K562 (cell line): Measurements from ENCODE around the gene ADAMTS2. TPM values are rescaled to one million over a fixed set of nuclear protein-coding genes. Genes with fewer than 3 reads are reported as not detected.

Source experiments
- ATAC-seq: fragments of 200-7000 bp; cut with Tn5 transposase; 3 replicates; pipeline ENCODE4 v1.9.1; 2020; ENCODE audit warnings: moderate library complexity
- BruUV-seq: library from RNA; stranded (reverse); fragments of 400-500 nt; replicated peaks from 2 replicates; lab custom pipeline; 2021; lab: Mats Ljungman, UMichigan
- CTCF ChIA-PET: fragments of 300-600 bp; formaldehyde crosslinking; extraction: SDS; loops from one replicate; lab custom pipeline; 2021; ENCODE audit warnings: low intra/inter-chr PET ratio; lab: Yijun Ruan, JAX
- POLR2A ChIA-PET: fragments of 300-600, 350-650 bp; sonication (Branson Sonifier 250); formaldehyde crosslinking; extraction: SDS; loops from one replicate; lab custom pipeline; 2021; ENCODE audit warnings: antibody characterized with exemption, inconsistent platforms; lab: Yijun Ruan, JAX
- DNase-seq, 4 experiments: peaks; one replicate each; pipeline versions ENCODE4 v3.0.0 to v3.0.0-alpha.2; 2011 to 2018; ENCODE audit warnings: low spot score in 3 of 4, mixed read lengths in 3 of 4; ENCODE audit errors: extremely low read depth in 1 of 4
- FAIRE-seq: peaks from 2 replicates; lab custom pipeline; 2011; peaks lifted over from hg19 to GRCh38; lab: Jason Lieb, UNC
- H2AFZ ChIP-seq: 2 replicates; pipeline ENCODE4 v1.6.0; 2011; ENCODE audit warnings: low read depth, low read length, control low read depth, inconsistent platforms
- H3K27ac ChIP-seq: fragments of 200-600 bp; 3 replicates; pipeline ENCODE4 v1.8.0; 2011; ENCODE audit warnings: low read depth, mild to moderate bottlenecking, control low read depth, inconsistent platforms, low read length, moderate library complexity, mixed read lengths; ENCODE audit errors: extremely low read depth
- H3K27me3 ChIP-seq, 2 experiments: fragments of 300-600 bp in 1 of 2; 2 replicates in 1 of 2; 3 replicates in 1 of 2; pipeline versions ENCODE4 v1.6.0 to v1.8.0; 2011; ENCODE audit warnings: inconsistent platforms in 2 of 2, low read length in 2 of 2, mild to moderate bottlenecking in 1 of 2, mixed read lengths in 1 of 2, moderate library complexity in 1 of 2; ENCODE audit not compliant: control insufficient read depth in 2 of 2, insufficient read depth in 2 of 2
- H3K36me3 ChIP-seq: fragments of 300-600 bp; 3 replicates; pipeline ENCODE4 v1.8.0; 2011; ENCODE audit warnings: mild to moderate bottlenecking, low read length, inconsistent platforms; ENCODE audit not compliant: control insufficient read depth, insufficient read depth
- H3K4me1 ChIP-seq, 2 experiments: fragments of 200-600 bp in 1 of 2; replicated peaks in 1 of 2; 2 replicates in 1 of 2; 3 replicates in 1 of 2; pipeline versions ENCODE4 v1.5.1 to v1.8.0; 2011; ENCODE audit warnings: inconsistent platforms in 2 of 2, low read length in 2 of 2, mild to moderate bottlenecking in 1 of 2, mixed read lengths in 1 of 2, moderate library complexity in 1 of 2; ENCODE audit not compliant: control insufficient read depth in 2 of 2, insufficient read depth in 2 of 2
- H3K4me2 ChIP-seq: 2 replicates; pipeline ENCODE4 v1.6.1; 2011; ENCODE audit warnings: low read length, control low read depth, inconsistent platforms, mixed read lengths; ENCODE audit not compliant: insufficient read depth
- H3K4me3 ChIP-seq: fragments of 200-600 bp; sonication (generic), shearing (Covaris generic); 2 replicates; pipeline ENCODE4 v1.5.1; 2016; ENCODE audit warnings: control low read depth, inconsistent platforms
- H3K79me2 ChIP-seq: fragments of 200-600 bp; 3 replicates; pipeline ENCODE4 v1.8.0; 2011; ENCODE audit warnings: low read length, inconsistent platforms; ENCODE audit not compliant: control insufficient read depth, insufficient read depth
- H3K9ac ChIP-seq, 2 experiments: 2 replicates each; pipeline versions ENCODE4 v1.6.0 to v1.6.1; 2011; ENCODE audit warnings: low read depth in 2 of 2, low read length in 2 of 2, control low read depth in 1 of 2, inconsistent platforms in 1 of 2, mild to moderate bottlenecking in 1 of 2, mixed read lengths in 1 of 2; ENCODE audit not compliant: insufficient read depth in 1 of 2
- H3K9me1 ChIP-seq: one replicate; pipeline ENCODE4 v1.6.0; 2011; ENCODE audit warnings: inconsistent platforms, mild to moderate bottlenecking, low read length, moderate library complexity; ENCODE audit not compliant: control insufficient read depth, insufficient read depth
- H3K9me3 ChIP-seq: replicated peaks from 2 replicates; pipeline ENCODE4 v1.5.1; 2011; ENCODE audit warnings: low read depth, low read length, inconsistent platforms; ENCODE audit not compliant: control insufficient read depth, insufficient read depth
- H4K20me1 ChIP-seq: replicated peaks from 2 replicates; pipeline ENCODE4 v1.6.1; 2011; ENCODE audit warnings: low read length, inconsistent platforms, mixed read lengths; ENCODE audit not compliant: control insufficient read depth, insufficient read depth
- CAMTA2 ChIP-seq: fragments of 250-450 bp; sonication (Bioruptor Pico); conservative IDR thresholded peaks from 2 replicates; pipeline ENCODE4 v1.5.1; 2022
- HNRNPL ChIP-seq: fragments of 200-400 bp; formaldehyde crosslinking; IDR thresholded peaks from 2 replicates; pipeline ENCODE4 v1.6.1; 2017; ENCODE audit warnings: low read depth, mild to moderate bottlenecking, low read length
- NCOR1 ChIP-seq: fragments of 450-650 bp; IDR thresholded peaks from 2 replicates; pipeline ENCODE4 v1.6.1; 2016; ENCODE audit warnings: mild to moderate bottlenecking, moderate library complexity
- NRF1 ChIP-seq, 2 experiments: fragments of 450-650 bp; IDR thresholded peaks in 1 of 2; conservative IDR thresholded peaks in 1 of 2; 2 replicates each; pipeline ENCODE4 v1.6.1; 2014; ENCODE audit warnings: mild to moderate bottlenecking in 2 of 2
- XRCC4 ChIP-seq: IDR thresholded peaks from one replicate; pipeline ENCODE4 v1.6.1; 2011; ENCODE audit not compliant: insufficient read depth, insufficient read length; ENCODE audit errors: extremely low read depth
- ZNF57 ChIP-seq: fragments of 450-650 bp; formaldehyde crosslinking; IDR thresholded peaks from 2 replicates; pipeline ENCODE4 v1.4.0; 2020; ENCODE audit warnings: mild to moderate bottlenecking, moderate library complexity
- WGBS: fragments of 100-300 bp; shearing (Covaris generic); methylation state at CpG from one replicate; pipeline ENCODE4 v1.1.6; 2016; ENCODE audit warnings: low coverage, mixed read lengths; ENCODE audit not compliant: insufficient coverage; ENCODE audit errors: missing lambda C conversion rate; 5-methylcytosine and 5-hydroxymethylcytosine counted together
- in situ Hi-C: fragments of 300-500 bp; cut with MboI; formaldehyde crosslinking; loops from 4 replicates; pipeline ENCODE4 v1.15.0; 2018; ENCODE audit warnings: inconsistent platforms, mixed read lengths
- intact Hi-C: fragments of 100-400 bp; cut with micrococcal nuclease; formaldehyde crosslinking; loops from 2 replicates; pipeline ENCODE4 v1.14.2; 2022
- polyA plus RNA-seq, 8 experiments: library from polyadenylated mRNA; depleted of rRNA in 4 of 8; stranded (reverse) in 5 of 8; unstranded in 3 of 8; fragments of >200 nt; fragmentation: Nextera tagmentation in 2 of 8; fragmentation: Illumina TruSeq in 1 of 8; extraction: Ambion mirVana in 2 of 8; extraction: Trizol in 1 of 8; gene quantifications; 2 replicates each; pipeline versions ENCODE4 v1.2.1 to v1.2.3, GENCODE V29; 2011 to 2014; ENCODE audit warnings: inconsistent platforms in 1 of 8, missing spikeins in 1 of 8
- total RNA-seq, 7 experiments: library from RNA; depleted of rRNA in 6 of 7; stranded (reverse); fragments of >200 nt in 6 of 7; fragmentation: Illumina TruSeq in 2 of 7; extraction: Trizol in 2 of 7; gene quantifications; 2 replicates each; pipeline versions ENCODE4 v1.2.1 to v1.2.3, GENCODE V29; 2011 to 2021; ENCODE audit warnings: low replicate concordance in 1 of 7
- TF ChIP-seq, protein P1 (sequence below), 3 experiments: fragments of 200-800 bp in 1 of 3; fragments of 250-450 bp in 1 of 3; fragments of 450-650 bp in 1 of 3; sonication (Bioruptor Pico) in 1 of 3; sonication (Bioruptor generic) in 1 of 3; formaldehyde crosslinking in 1 of 3; IDR thresholded peaks; 2 replicates each; pipeline versions ENCODE4 v1.6.1 to v1.8.0; 2016 to 2022; ENCODE audit warnings: mild to moderate bottlenecking in 2 of 3, missing genetic modification characterization in 2 of 3, missing compliant biosample characterization in 1 of 3, moderate library complexity in 1 of 3
- TF ChIP-seq, protein P2 (sequence below): fragments of 250-450 bp; sonication (Bioruptor Pico); IDR thresholded peaks from 2 replicates; pipeline ENCODE4 v1.8.0; 2022; ENCODE audit warnings: inconsistent platforms, mild to moderate bottlenecking, moderate library complexity, borderline replicate concordance

Gene ADAMTS2
- total and polyA plus RNA-seq, 9 of the 15 experiments (the other 6 are each of a cell fraction or from before 2014, with no cell fraction given), result not detected

DNA sequence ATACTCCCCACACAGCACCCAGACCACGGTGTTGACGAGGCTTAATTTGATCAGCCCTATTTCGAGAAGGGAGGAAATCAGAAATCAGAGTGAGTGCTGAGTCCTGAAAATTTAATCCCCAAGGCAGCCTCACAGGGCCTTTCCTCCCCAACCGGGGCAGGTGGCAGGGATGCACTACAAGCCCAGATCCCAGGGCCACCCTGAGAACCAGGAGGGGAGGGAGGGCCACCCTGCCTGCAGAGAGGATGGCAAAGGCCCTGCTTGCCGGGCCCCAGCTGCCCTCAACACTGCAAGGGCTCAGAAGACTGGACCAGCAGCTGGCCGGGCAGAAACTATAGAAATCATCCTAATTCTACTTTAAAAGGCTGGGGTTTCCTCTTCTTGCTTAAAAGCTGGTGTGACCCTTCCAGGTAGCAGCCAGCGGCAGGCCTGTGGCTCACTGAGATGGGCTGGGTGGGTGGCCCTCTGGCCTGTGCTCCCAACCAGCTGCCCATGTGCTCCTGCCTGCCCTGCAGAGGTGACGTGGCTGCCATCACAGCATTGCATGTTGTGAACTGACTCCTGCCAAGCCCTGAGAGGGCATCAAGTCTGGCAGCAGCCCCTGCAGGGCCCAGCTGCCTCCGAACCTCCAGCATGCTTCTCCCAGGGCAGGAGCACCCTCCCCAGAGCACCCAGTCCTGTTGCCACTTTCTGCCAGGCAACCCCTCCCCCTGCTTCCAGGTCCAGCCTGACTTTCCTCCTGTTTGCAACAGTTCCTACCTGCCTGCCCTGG, 122.8 kb downstream of the ADAMTS2 start:
- DNase-seq (no peak), ATAC-seq (no peak), FAIRE-seq (no peak)
- H3K4me1 ChIP-seq, result no peaks in the 10 kb centered on the region
- CTCF ChIA-PET, result no interaction called here
- POLR2A ChIA-PET, result no interaction called here
- no TSS peak for BruUV-seq
- WGBS, result 0% methylated on average over 9 of the region's 9 CpGs
- in situ Hi-C loops, result no loop called here
- no peak overlapping the region for H3K27ac ChIP-seq
- H3K36me3 ChIP-seq, result no peaks in the 10 kb centered on the region
- H4K20me1 ChIP-seq, result no peaks in the 10 kb centered on the region; the same call in none of the 2 replicates
- intact Hi-C loops, result no loop called here
- H3K9me1 ChIP-seq, result no peaks in the 10 kb centered on the region
- no peak overlapping the region for H3K4me3 ChIP-seq
- H3K27me3 ChIP-seq, result peaks cover 3 to 38% of the 10 kb centered on the region in 2 experiments; a peak in 4 of 5 replicates
- H2AFZ ChIP-seq, result no peak overlapping the region
- no peak overlapping the region for H3K4me2 ChIP-seq
- no peak overlapping the region for H3K9ac ChIP-seq
- TF ChIP-seq CAMTA2 (CRISPR knock-in tag) (no peak), XRCC4 (no peak), ZNF57 (no peak), NRF1 (conservative IDR thresholded peaks at IDR 0.05 in 1 of 2, IDR thresholded peaks at IDR 0.05 in 1 of 2) (no peak), HNRNPL (no peak), NCOR1 (no peak)
- TF ChIP-seq, protein P1, sequence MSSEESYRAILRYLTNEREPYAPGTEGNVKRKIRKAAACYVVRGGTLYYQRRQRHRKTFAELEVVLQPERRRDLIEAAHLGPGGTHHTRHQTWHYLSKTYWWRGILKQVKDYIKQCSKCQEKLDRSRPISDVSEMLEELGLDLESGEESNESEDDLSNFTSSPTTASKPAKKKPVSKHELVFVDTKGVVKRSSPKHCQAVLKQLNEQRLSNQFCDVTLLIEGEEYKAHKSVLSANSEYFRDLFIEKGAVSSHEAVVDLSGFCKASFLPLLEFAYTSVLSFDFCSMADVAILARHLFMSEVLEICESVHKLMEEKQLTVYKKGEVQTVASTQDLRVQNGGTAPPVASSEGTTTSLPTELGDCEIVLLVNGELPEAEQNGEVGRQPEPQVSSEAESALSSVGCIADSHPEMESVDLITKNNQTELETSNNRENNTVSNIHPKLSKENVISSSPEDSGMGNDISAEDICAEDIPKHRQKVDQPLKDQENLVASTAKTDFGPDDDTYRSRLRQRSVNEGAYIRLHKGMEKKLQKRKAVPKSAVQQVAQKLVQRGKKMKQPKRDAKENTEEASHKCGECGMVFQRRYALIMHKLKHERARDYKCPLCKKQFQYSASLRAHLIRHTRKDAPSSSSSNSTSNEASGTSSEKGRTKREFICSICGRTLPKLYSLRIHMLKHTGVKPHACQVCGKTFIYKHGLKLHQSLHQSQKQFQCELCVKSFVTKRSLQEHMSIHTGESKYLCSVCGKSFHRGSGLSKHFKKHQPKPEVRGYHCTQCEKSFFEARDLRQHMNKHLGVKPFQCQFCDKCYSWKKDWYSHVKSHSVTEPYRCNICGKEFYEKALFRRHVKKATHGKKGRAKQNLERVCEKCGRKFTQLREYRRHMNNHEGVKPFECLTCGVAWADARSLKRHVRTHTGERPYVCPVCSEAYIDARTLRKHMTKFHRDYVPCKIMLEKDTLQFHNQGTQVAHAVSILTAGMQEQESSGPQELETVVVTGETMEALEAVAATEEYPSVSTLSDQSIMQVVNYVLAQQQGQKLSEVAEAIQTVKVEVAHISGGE (CRISPR knock-in tag; IDR thresholded peaks at IDR 0.05), result no peak
- TF ChIP-seq, protein P2, sequence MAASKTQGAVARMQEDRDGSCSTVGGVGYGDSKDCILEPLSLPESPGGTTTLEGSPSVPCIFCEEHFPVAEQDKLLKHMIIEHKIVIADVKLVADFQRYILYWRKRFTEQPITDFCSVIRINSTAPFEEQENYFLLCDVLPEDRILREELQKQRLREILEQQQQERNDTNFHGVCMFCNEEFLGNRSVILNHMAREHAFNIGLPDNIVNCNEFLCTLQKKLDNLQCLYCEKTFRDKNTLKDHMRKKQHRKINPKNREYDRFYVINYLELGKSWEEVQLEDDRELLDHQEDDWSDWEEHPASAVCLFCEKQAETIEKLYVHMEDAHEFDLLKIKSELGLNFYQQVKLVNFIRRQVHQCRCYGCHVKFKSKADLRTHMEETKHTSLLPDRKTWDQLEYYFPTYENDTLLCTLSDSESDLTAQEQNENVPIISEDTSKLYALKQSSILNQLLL (CRISPR knock-in tag), result no peak
- no peaks in the 10 kb centered on the region for H3K9me3 ChIP-seq
- no peaks in the 10 kb centered on the region for H3K79me2 ChIP-seq
